SJSA1 (cell line): ENCODE measurements around the gene THSD4. TPM values are rescaled to one million over a fixed set of nuclear protein-coding genes. Genes with fewer than 3 reads are reported as not detected.

Experiments used
- DNase-seq, 2 experiments: peaks; one replicate each; pipeline ENCODE4 v3.0.0-alpha.2; 2015 to 2020; ENCODE audit warnings: low spot score in 2 of 2, low read depth in 1 of 2
- H3K27ac ChIP-seq: fragments of 250-450 bp; sonication (Bioruptor Pico); 2 replicates; pipeline ENCODE4 v1.5.1; 2020; ENCODE audit warnings: mild to moderate bottlenecking, moderate library complexity
- H3K27me3 ChIP-seq: fragments of 250-450 bp; sonication (Bioruptor Pico); replicated peaks from 2 replicates; pipeline ENCODE4 v1.5.1; 2020; ENCODE audit warnings: mild to moderate bottlenecking, moderate library complexity
- H3K36me3 ChIP-seq: fragments of 250-450 bp; sonication (Bioruptor Pico); 2 replicates; pipeline ENCODE4 v1.5.1; 2020; ENCODE audit warnings: mild to moderate bottlenecking
- H3K4me1 ChIP-seq: fragments of 250-450 bp; sonication (Bioruptor Pico); replicated peaks from 2 replicates; pipeline ENCODE4 v1.6.1; 2021; ENCODE audit warnings: mild to moderate bottlenecking
- H3K4me3 ChIP-seq: fragments of 250-450 bp; sonication (Bioruptor Pico); 2 replicates; pipeline ENCODE4 v1.5.1; 2020; ENCODE audit warnings: mild to moderate bottlenecking
- H3K9me3 ChIP-seq: fragments of 250-450 bp; sonication (Bioruptor Pico); replicated peaks from 2 replicates; pipeline ENCODE4 v1.5.1; 2020; ENCODE audit warnings: mild to moderate bottlenecking
- total RNA-seq: library from RNA; depleted of rRNA; stranded (reverse); fragments of >200 nt; shearing (Covaris generic); gene quantifications from 2 replicates; pipeline ENCODE4 v1.2.3, GENCODE V29; 2014

The THSD4 gene
- total RNA-seq, 1 experiment from 2014 or later = 14.6 TPM

DNA sequence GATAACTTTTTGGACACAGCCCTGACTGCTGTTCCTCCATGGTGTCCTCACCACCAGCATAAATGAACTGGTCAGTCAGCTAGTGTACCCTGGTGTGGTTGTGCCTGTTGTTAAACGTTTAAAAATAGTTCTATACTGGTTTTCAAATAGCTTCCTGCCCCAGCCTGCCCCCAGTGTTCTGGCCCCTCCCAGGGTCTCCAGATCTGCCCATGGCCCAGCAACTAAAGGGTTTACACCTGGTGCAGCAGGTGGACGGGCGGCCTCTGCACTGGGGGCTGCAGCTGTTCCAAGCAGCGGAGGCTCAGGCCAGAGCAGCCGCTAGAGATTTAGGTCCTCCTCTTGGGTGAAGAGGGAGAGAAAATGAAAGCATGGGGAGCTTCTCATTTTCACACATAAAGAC lies 689.0 kb downstream of the THSD4 start:
- H3K36me3 ChIP-seq = no peaks in the 10 kb centered on the region
- peaks cover 26% of the 10 kb centered on the region for H3K4me1 ChIP-seq
- no peak for DNase-seq
- H3K27me3 ChIP-seq = no peaks in the 10 kb centered on the region
- no peaks in the 10 kb centered on the region for H3K9me3 ChIP-seq
- no peak overlapping the region for H3K4me3 ChIP-seq
- H3K27ac ChIP-seq = no peak overlapping the region

DNA sequence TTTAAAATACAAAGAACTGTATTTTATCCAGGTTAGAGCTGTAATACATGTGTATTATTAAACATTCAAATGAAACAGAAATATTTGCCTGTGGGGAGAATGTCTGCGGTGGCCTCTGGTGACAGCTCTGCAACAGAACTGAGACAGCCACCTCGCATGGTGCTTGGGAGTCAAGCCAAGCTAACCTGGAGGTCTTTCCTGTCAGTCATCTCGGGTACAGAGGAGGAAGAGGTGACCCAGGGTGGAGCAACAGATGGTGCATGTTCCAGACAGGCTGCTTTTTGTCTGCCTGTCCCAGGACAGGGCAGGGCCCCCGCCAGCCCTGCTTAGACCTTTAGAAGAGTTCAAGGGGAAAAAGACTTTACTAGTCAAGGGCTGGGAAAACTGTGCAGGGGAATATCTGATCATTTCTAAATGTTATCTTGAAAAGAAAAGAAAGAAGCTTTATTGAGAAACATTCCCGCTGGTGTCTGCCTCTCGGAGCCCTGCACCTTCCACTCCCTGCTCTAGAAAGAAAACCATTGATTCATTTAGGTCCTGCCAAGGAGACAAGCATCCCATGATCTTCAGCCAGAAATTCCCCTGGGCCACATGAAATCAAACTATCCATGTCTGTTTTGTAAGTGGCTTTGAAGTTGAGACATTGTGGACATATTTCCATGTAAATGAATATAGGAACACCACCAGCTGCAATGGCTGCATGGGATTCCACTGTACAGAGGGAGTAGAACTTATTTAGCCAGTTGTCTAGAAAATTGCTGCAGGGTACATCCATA lies 689.6 kb downstream of the THSD4 start:
- H3K36me3 ChIP-seq = no peaks in the 10 kb centered on the region
- no peaks in the 10 kb centered on the region for H3K9me3 ChIP-seq
- peaks cover 26% of the 10 kb centered on the region for H3K4me1 ChIP-seq
- no peak for DNase-seq
- H3K27me3 ChIP-seq = no peaks in the 10 kb centered on the region
- H3K4me3 ChIP-seq = no peak overlapping the region
- H3K27ac ChIP-seq = no peak overlapping the region

- Histone ChIP-seq H3K4me3 (no peak overlapping the region), H3K4me1 (peaks cover 26% of the 10 kb centered on the region), H3K36me3 (no peaks in the 10 kb centered on the region), H3K27ac (no peak overlapping the region), H3K27me3 (no peaks in the 10 kb centered on the region), H3K9me3 (no peaks in the 10 kb centered on the region)
- peak in 1 of 2 experiments; percentile 31 for DNase-seq
These were observed 691.2 kb downstream of the THSD4 start for GRCh38 chr15:71806452-71806931.

DNA sequence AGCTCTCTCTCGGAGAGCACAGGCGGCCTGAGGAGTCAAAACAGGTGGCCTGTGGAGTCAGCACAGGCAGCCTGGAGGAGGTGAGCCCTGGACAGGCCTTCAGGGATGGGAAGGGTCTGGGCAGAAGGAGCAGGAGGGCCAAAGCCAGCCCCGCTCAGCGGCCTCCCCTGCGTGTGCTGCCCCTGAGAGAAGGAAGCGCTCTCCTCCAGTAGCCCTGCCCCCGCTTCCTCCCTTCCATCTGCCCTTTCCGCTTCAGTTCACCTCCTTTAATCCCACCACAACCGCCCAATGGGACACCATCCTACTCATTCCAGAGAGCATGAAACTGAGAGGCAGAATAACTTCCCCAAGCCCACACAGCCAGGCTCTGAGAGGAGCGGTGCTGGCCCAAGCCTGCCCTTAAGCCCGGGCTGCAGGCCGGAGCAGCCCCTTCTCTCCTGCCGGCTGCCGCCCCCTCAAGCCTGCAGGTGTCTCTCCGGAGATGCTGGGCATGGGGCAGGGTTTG lies 691.9 kb downstream of the THSD4 start:
- Histone ChIP-seq H3K4me3 (no peak overlapping the region), H3K27ac (no peak overlapping the region), H3K4me1 (peaks cover 26% of the 10 kb centered on the region), H3K36me3 (no peaks in the 10 kb centered on the region), H3K27me3 (no peaks in the 10 kb centered on the region), H3K9me3 (no peaks in the 10 kb centered on the region)
- DNase-seq = no peak

DNA sequence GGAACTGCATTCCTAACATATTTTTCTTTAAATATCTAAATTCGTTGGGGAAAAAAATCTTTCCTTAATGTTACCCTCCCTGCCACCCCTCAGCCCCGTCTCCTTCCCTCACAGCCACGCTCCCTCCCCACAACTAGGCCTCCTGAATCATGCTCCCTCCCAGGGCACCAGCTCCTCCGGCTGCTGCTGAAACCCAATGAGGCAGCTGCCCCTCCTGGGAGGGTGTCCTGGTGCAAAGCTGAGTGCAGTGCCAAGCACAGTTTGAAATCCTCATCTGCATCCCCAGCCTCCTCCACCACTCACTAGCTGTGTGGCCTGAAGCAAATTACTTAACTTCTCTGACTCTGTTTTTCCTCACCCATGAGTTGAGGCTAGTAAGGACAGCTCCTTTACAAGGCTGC lies 692.4 kb downstream of the THSD4 start:
- Histone ChIP-seq H3K4me1 (peaks cover 26% of the 10 kb centered on the region), H3K27me3 (no peaks in the 10 kb centered on the region), H3K9me3 (no peaks in the 10 kb centered on the region), H3K27ac (no peak overlapping the region), H3K36me3 (no peaks in the 10 kb centered on the region), H3K4me3 (no peak overlapping the region)
- peak in 1 of 2 experiments; percentile 14 for DNase-seq

GRCh38 chr15:71808311-71809020 lies 693.2 kb downstream of the THSD4 start:
- Histone ChIP-seq H3K9me3 (no peaks in the 10 kb centered on the region), H3K4me1 (peaks cover 26% of the 10 kb centered on the region), H3K27me3 (no peaks in the 10 kb centered on the region), H3K36me3 (no peaks in the 10 kb centered on the region), H3K4me3 (no peak overlapping the region), H3K27ac (no peak overlapping the region)
- peak in 1 of 2 experiments; percentile 22 for DNase-seq

- H3K4me1 ChIP-seq = peaks cover 26% of the 10 kb centered on the region
- H3K9me3 ChIP-seq = no peaks in the 10 kb centered on the region
- peak in 1 of 2 experiments; percentile 33 for DNase-seq
- no peak overlapping the region for H3K4me3 ChIP-seq
- H3K36me3 ChIP-seq = no peaks in the 10 kb centered on the region
- H3K27ac ChIP-seq = no peak overlapping the region
- no peaks in the 10 kb centered on the region for H3K27me3 ChIP-seq
These were observed 694.1 kb downstream of the THSD4 start for GRCh38 chr15:71809346-71809745.

DNA sequence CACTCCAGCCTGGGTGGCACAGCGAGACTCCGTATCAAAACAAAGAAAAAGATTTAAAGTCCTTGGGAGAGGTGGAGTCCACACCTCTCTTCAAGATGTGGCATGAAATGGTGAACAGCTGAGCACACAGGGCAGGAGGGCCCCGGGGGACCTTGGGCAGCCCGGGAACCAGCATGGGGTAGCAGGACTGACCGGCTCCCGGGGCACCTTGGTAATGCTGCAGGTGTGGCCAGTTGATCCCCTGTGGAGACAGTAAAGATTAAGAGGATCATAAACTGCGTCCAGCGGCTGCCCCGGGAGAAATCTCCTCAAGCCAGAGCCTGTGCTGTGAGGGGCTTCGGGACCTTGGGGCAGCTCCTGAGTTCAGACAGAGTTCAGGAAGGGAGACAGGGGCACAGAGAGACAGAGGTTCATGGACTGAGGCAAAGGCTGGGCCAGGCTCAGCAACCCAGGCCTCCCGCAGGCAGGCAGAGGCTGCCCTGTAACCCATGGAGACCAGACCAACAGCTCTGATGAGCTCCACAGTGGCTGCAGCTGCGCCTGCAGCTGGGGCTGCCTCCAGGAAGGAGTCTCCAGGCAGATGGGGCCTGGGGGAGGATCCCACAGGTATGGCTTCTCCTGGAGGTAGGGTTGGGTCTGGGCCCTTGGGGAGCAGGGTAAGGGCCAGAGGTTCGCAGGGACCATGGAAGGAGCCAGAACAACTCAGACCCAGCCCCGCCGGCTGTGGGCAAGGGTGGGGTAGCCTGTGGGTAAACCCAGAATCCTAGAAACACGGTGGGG lies 695.2 kb downstream of the THSD4 start, which contains the start of gene NR2E3:
Gene NR2E3 (plus strand): TSS at position 299 of the 780 bp plus-strand sequence. CDS start 190 bp downstream, at position 489.
- Histone ChIP-seq H3K9me3 (no peaks in the 10 kb centered on the region), H3K27me3 (no peaks in the 10 kb centered on the region), H3K4me1 (peaks cover 26% of the 10 kb centered on the region), H3K27ac (no peak within 1 kb of the TSS), H3K36me3 (no peaks in the 10 kb centered on the region), H3K4me3 (no peak within 1 kb of the TSS)
- peak in 1 of 2 experiments; percentile 37 for DNase-seq

GRCh38 chr15:71811036-71811736 lies 695.9 kb downstream of the THSD4 start:
- no peak overlapping the region for H3K27ac ChIP-seq
- no peak for DNase-seq
- H3K4me1 ChIP-seq = peaks cover 23% of the 10 kb centered on the region
- H3K4me3 ChIP-seq = no peak overlapping the region
- no peaks in the 10 kb centered on the region for H3K9me3 ChIP-seq
- no peaks in the 10 kb centered on the region for H3K36me3 ChIP-seq
- H3K27me3 ChIP-seq = no peaks in the 10 kb centered on the region

DNA sequence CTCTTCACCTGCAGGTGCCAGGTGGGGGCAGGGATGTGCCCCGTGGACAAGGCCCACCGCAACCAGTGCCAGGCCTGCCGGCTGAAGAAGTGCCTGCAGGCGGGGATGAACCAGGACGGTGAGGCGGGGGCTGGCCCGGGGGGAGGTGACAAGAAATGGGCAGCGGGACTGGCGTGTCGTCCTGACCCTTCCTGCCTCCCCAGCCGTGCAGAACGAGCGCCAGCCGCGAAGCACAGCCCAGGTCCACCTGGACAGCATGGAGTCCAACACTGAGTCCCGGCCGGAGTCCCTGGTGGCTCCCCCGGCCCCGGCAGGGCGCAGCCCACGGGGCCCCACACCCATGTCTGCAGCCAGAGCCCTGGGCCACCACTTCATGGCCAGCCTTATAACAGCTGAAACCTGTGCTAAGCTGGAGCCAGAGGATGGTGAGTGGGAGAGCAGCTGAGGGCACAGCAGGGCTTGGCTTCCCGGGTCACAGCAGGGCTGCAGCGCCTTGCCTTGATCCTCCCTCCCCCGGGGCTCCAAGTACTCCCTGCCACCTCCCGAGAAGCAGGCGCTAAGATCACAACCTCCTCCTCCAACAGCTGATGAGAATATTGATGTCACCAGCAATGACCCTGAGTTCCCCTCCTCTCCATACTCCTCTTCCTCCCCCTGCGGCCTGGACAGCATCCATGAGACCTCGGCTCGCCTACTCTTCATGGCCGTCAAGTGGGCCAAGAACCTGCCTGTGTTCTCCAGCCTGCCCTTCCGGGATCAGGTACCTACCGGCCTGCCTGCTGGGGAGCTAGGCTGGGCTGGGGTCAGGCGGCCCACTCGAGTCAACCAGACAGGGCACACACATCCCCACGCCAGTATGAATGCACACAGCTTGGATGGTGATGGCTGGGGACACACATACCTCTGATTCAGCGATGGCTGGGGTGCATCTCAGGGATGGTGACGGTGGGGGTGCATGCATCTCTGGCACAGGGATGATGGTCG lies 696.8 kb downstream of the THSD4 start:
- peaks cover 14% of the 10 kb centered on the region for H3K4me1 ChIP-seq
- H3K27ac ChIP-seq = no peak overlapping the region
- no peaks in the 10 kb centered on the region for H3K9me3 ChIP-seq
- no peak overlapping the region for H3K4me3 ChIP-seq
- DNase-seq = no peak
- no peaks in the 10 kb centered on the region for H3K27me3 ChIP-seq
- no peaks in the 10 kb centered on the region for H3K36me3 ChIP-seq

DNA sequence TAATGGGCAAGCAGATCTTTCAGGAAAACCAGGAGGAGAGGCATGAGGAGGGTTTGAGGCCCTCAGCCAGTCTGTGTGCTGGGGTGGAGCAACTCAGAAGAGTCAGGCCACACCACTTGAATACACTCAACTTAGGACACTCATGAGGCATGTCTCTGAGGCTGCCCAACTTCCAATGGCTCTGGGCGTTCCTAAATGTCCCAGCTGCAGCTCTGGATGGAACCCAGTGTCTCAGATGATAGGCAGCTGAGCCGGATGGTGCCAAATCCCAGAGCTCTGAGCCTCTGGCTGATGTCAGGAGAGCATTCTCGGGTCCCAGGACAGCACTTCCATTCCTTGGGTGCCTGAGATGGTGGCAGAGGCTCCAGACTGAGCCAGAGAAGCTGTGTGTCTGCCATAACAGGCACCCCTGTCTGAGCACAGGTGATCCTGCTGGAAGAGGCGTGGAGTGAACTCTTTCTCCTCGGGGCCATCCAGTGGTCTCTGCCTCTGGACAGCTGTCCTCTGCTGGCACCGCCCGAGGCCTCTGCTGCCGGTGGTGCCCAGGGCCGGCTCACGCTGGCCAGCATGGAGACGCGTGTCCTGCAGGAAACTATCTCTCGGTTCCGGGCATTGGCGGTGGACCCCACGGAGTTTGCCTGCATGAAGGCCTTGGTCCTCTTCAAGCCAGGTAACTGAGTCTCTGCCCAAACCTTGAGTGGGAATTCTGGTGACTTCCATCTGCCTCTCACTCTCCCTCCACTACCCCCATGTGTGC lies 697.9 kb downstream of the THSD4 start:
- Histone ChIP-seq H3K4me3 (no peak overlapping the region), H3K4me1 (peaks cover 3% of the 10 kb centered on the region), H3K36me3 (no peaks in the 10 kb centered on the region), H3K27me3 (no peaks in the 10 kb centered on the region), H3K27ac (no peak overlapping the region), H3K9me3 (no peaks in the 10 kb centered on the region)
- no peak for DNase-seq
